SK-N-SH (cell line): ENCODE results near the gene TARS1. TPM values are rescaled to one million over a fixed set of nuclear protein-coding genes. Genes with fewer than 3 reads are reported as not detected.
A peak's percentile ranks its signal among the peaks of the same experiment; 100 is the strongest.

ENCODE experiments used
- CTCF ChIA-PET: fragments of 300-600, 350-600 bp; formaldehyde crosslinking; extraction: SDS; loops from one replicate; lab custom pipeline; 2021; lab: Yijun Ruan, JAX
- POLR2A ChIA-PET: fragments of 350-600 bp; sonication (Branson Sonifier 250); formaldehyde crosslinking; extraction: SDS; loops from one replicate; lab custom pipeline; 2020; ENCODE audit warnings: antibody characterized with exemption, inconsistent platforms; lab: Yijun Ruan, JAX
- DNase-seq: peaks from one replicate; pipeline ENCODE4 v3.0.0; 2012
- H2AFZ ChIP-seq: fragments of 200-600 bp; sonication (generic); 2 replicates; pipeline ENCODE4 v1.8.1; 2016; ENCODE audit warnings: antibody characterized with exemption, mild to moderate bottlenecking, low read depth
- H3F3A ChIP-seq: fragments of 200-600 bp; sonication (generic); replicated peaks from 2 replicates; pipeline ENCODE3; 2016; ENCODE audit warnings: antibody characterized with exemption, mild to moderate bottlenecking; ENCODE audit not compliant: insufficient read depth
- H3K27ac ChIP-seq, 2 experiments: fragments of 200-500 bp in 1 of 2; fragments of 200-600 bp in 1 of 2; sonication (Bioruptor generic) in 1 of 2; sonication (generic), shearing (Covaris generic) in 1 of 2; 2 replicates each; pipeline versions ENCODE4 v1.5.1 to v1.6.1; 2014 to 2016; ENCODE audit warnings: low read depth in 2 of 2, inconsistent platforms in 1 of 2, low read length in 1 of 2, mild to moderate bottlenecking in 1 of 2, mixed read lengths in 1 of 2
- H3K27me3 ChIP-seq: fragments of 200-600 bp; sonication (generic), shearing (Covaris generic); 2 replicates; pipeline ENCODE4 v1.6.1; 2016; ENCODE audit warnings: mixed run types; ENCODE audit not compliant: insufficient read depth
- H3K36me3 ChIP-seq, 2 experiments: fragments of 200-500 bp in 1 of 2; fragments of 200-600 bp in 1 of 2; sonication (Bioruptor generic) in 1 of 2; sonication (generic) in 1 of 2; replicated peaks in 1 of 2; 2 replicates each; pipeline versions ENCODE3 to v1.5.1; 2014 to 2016; ENCODE audit warnings: low read length in 1 of 2, mild to moderate bottlenecking in 1 of 2; ENCODE audit not compliant: insufficient read depth in 2 of 2, control insufficient read depth in 1 of 2
- H3K4me1 ChIP-seq, 2 experiments: fragments of 200-500 bp in 1 of 2; fragments of 200-600 bp in 1 of 2; sonication (Bioruptor generic) in 1 of 2; sonication (generic), shearing (Covaris generic) in 1 of 2; 2 replicates each; pipeline versions ENCODE4 v1.5.1 to v1.6.1; 2014 to 2016; ENCODE audit warnings: low read depth in 1 of 2, low read length in 1 of 2, mixed run types in 1 of 2; ENCODE audit not compliant: insufficient read depth in 2 of 2, control insufficient read depth in 1 of 2
- H3K4me2 ChIP-seq: fragments of 200-600 bp; sonication (generic), shearing (Covaris generic); 2 replicates; pipeline ENCODE4 v1.6.1; 2017; ENCODE audit warnings: mixed run types
- H3K4me3 ChIP-seq, 2 experiments: fragments of 200-500 bp in 1 of 2; fragments of 200-600 bp in 1 of 2; sonication (Bioruptor generic) in 1 of 2; sonication (generic), shearing (Covaris generic) in 1 of 2; 2 replicates each; pipeline versions ENCODE4 v1.5.1 to v1.8.1; 2014 to 2016; ENCODE audit warnings: low read depth in 2 of 2, inconsistent platforms in 1 of 2, low read length in 1 of 2, mild to moderate bottlenecking in 1 of 2, mixed read lengths in 1 of 2, moderate library complexity in 1 of 2
- H3K79me2 ChIP-seq: fragments of 200-600 bp; sonication (generic); 2 replicates; pipeline ENCODE4 v1.8.1; 2017; ENCODE audit warnings: mild to moderate bottlenecking; ENCODE audit not compliant: insufficient read depth
- H3K9ac ChIP-seq: fragments of 200-600 bp; sonication (generic); 2 replicates; pipeline ENCODE4 v1.6.1; 2017; ENCODE audit warnings: mixed run types
- H3K9me2 ChIP-seq: fragments of 200-600 bp; sonication (generic); 2 replicates; pipeline ENCODE4 v1.6.1; 2017; ENCODE audit warnings: mixed run types
- H3K9me3 ChIP-seq: fragments of 200-600 bp; sonication (generic); 2 replicates; pipeline ENCODE4 v1.6.1; 2017; ENCODE audit warnings: mixed run types, mild to moderate bottlenecking, moderate library complexity
- H4K20me1 ChIP-seq: fragments of 200-600 bp; sonication (generic); 2 replicates; pipeline ENCODE4 v1.6.1; 2017; ENCODE audit warnings: mild to moderate bottlenecking, mixed run types; ENCODE audit not compliant: insufficient read depth
- FOXJ3 ChIP-seq: sonication (generic); formaldehyde crosslinking; IDR thresholded peaks from 2 replicates; pipeline ENCODE4 v1.5.1; 2020; ENCODE audit warnings: mild to moderate bottlenecking, missing genetic modification reagents
- FOXM1 ChIP-seq: IDR thresholded peaks from 2 replicates; pipeline ENCODE4 v1.4.0; 2012; ENCODE audit warnings: low read depth, mild to moderate bottlenecking
- GATA2 ChIP-seq: sonication (generic); formaldehyde crosslinking; IDR thresholded peaks from 2 replicates; pipeline ENCODE4 v1.5.0; 2020; ENCODE audit warnings: mild to moderate bottlenecking, missing genetic modification reagents
- POLR2AphosphoS5 ChIP-seq: IDR thresholded peaks from 2 replicates; pipeline ENCODE4 v1.6.1; 2012; ENCODE audit warnings: low read depth, low read length
- RAD21 ChIP-seq: IDR thresholded peaks from 2 replicates; pipeline ENCODE4 v1.6.1; 2012; ENCODE audit warnings: mild to moderate bottlenecking, low read length
- TCF12 ChIP-seq: IDR thresholded peaks from 2 replicates; pipeline ENCODE4 v1.4.0; 2012
- WGBS: methylation state at CpG from one replicate; pipeline ENCODE4 v1.1.6; 2017; ENCODE audit warnings: low lambda C conversion rate; 5-methylcytosine and 5-hydroxymethylcytosine counted together
- polyA plus RNA-seq, 3 experiments: library from polyadenylated mRNA; depleted of rRNA; stranded (reverse); fragments of >200 nt; gene quantifications; 2 replicates each; pipeline ENCODE4 v1.2.3, GENCODE V29; 2012
- TF ChIP-seq, protein P1 (sequence below): IDR thresholded peaks from 2 replicates; pipeline ENCODE4; 2012
- TF ChIP-seq, protein P2 (sequence below): fragments of 200-600 bp; sonication (generic); IDR thresholded peaks from 2 replicates; pipeline ENCODE4 v1.6.1; 2017; ENCODE audit warnings: antibody characterized with exemption, mild to moderate bottlenecking, moderate library complexity
- TF ChIP-seq, protein P3 (sequence below): IDR thresholded peaks from 2 replicates; pipeline ENCODE4 v1.4.0; 2012; ENCODE audit warnings: low read depth, borderline replicate concordance

TARS1 gene
- polyA plus RNA-seq, 1 of the 3 experiments (the other 2 are of a cell fraction): 58.4 TPM

DNA sequence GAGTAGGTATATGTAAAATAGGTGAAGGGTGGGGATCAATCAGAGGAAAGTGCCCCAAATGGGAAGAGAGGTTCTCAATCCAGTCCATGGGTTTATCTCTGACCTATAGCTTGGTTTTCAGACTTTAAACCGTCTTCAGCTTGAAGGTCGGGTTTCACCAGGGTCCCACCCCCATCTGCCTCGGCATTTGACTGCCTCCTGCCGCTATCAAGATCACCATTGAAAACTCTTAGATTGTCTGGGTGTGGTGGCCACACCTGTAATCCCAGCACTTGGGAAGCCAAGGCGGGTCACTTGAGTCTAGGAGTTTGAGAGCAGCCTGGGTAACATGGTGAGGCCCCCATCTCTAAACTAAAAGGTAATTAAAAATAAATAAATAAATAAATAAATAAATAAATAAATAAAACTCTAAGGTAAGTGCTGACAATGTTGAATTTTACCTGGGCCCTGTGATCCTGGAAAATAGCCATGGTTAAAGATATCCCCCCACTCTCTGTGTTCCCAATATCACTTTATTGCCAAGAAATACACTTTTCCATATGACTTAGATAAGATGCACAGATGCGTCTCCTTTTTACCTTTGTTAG is 48.8 kb downstream of the TARS1 start:
- WGBS: 72% methylated on average over 6 of the region's 6 CpGs
- CTCF ChIA-PET: no interaction called here
- H3K4me3 ChIP-seq: no peak overlapping the region

DNA sequence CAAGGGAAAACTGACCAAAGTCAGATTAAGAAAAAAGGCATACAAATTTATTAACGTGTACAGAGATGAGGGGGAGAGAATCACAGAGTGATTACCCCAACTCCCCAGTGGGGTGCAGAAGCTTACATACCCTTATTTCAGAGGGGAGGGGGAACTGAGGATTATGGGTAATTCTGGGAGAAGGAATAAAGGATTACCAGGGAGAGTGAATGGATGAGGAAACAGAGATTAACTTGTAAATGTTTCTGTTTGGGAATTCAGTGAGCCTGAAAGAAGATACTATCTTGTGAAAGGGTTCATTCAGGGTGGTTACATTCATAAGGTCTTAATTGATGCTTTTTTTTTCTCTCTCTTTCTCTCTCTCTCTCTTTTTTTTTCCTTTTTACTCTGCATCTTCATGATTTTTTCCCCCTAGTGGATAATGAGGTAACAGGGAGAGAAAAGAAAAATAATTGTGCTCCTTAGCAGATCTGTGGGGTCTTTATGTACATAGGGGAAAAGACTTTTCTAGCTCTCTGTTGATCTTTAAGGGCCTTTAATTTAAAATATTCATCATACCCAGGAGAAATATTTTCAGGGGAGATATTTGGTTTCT is 49.4 kb downstream of the TARS1 start:
- H3K4me2 ChIP-seq: no peak overlapping the region
- no peaks in the 10 kb centered on the region for H3K9me3 ChIP-seq
- H3K36me3 ChIP-seq: no peaks in the 10 kb centered on the region
- no peak overlapping the region for H3K4me3 ChIP-seq
- no peaks in the 10 kb centered on the region for H3F3A ChIP-seq
- 23% methylated on average over 1 of the region's 1 CpG for WGBS
- CTCF ChIA-PET: interaction anchor here (0.6 to 1.1 kb wide), 2 partner anchors 10 to 37 kb away, joined by 3 to 4 read pairs; no protein-coding TSS in a partner anchor
- TF ChIP-seq, protein P1, sequence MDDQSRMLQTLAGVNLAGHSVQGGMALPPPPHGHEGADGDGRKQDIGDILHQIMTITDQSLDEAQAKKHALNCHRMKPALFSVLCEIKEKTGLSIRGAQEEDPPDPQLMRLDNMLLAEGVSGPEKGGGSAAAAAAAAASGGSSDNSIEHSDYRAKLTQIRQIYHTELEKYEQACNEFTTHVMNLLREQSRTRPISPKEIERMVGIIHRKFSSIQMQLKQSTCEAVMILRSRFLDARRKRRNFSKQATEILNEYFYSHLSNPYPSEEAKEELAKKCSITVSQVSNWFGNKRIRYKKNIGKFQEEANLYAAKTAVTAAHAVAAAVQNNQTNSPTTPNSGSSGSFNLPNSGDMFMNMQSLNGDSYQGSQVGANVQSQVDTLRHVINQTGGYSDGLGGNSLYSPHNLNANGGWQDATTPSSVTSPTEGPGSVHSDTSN: no peak
- TF ChIP-seq, protein P2, sequence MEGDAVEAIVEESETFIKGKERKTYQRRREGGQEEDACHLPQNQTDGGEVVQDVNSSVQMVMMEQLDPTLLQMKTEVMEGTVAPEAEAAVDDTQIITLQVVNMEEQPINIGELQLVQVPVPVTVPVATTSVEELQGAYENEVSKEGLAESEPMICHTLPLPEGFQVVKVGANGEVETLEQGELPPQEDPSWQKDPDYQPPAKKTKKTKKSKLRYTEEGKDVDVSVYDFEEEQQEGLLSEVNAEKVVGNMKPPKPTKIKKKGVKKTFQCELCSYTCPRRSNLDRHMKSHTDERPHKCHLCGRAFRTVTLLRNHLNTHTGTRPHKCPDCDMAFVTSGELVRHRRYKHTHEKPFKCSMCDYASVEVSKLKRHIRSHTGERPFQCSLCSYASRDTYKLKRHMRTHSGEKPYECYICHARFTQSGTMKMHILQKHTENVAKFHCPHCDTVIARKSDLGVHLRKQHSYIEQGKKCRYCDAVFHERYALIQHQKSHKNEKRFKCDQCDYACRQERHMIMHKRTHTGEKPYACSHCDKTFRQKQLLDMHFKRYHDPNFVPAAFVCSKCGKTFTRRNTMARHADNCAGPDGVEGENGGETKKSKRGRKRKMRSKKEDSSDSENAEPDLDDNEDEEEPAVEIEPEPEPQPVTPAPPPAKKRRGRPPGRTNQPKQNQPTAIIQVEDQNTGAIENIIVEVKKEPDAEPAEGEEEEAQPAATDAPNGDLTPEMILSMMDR: peak; percentile 23; the same call in 1 of the 2 replicates
- POLR2A ChIA-PET: no interaction called here
- no peak overlapping the region for H3K9ac ChIP-seq
- H3K9me2 ChIP-seq: no peaks in the 10 kb centered on the region
- H3K27ac ChIP-seq: no peak overlapping the region
- peaks cover 0 to 4% of the 10 kb centered on the region in 2 experiments; a peak in 1 of 4 replicates for H3K4me1 ChIP-seq
- no peak overlapping the region for H2AFZ ChIP-seq
- no peak for DNase-seq
- no peaks in the 10 kb centered on the region for H4K20me1 ChIP-seq
- no peaks in the 10 kb centered on the region for H3K27me3 ChIP-seq
- no peaks in the 10 kb centered on the region for H3K79me2 ChIP-seq

More for the DNA sequence above, 48.8 kb downstream of the TARS1 start:
- Histone ChIP-seq H3K4me2 (no peak overlapping the region), H3K4me1 (no peaks in the 10 kb centered on the region; a peak in 1 of 4 replicates), H3K27me3 (no peaks in the 10 kb centered on the region), H3K79me2 (no peaks in the 10 kb centered on the region), H3K27ac (no peak overlapping the region), H3K36me3 (no peaks in the 10 kb centered on the region), H3K9me2 (no peaks in the 10 kb centered on the region), H3K9ac (no peak overlapping the region), H3K9me3 (no peaks in the 10 kb centered on the region), H4K20me1 (no peaks in the 10 kb centered on the region), H3F3A (no peaks in the 10 kb centered on the region), H2AFZ (no peak overlapping the region)
- POLR2A ChIA-PET: no interaction called here
- TF ChIP-seq RAD21 (no peak), POLR2AphosphoS5 (no peak), TCF12 (no peak), FOXJ3 (no peak), FOXM1 (no peak), GATA2 (CRISPR knock-in tag) (no peak)
- TF ChIP-seq, protein P3, sequence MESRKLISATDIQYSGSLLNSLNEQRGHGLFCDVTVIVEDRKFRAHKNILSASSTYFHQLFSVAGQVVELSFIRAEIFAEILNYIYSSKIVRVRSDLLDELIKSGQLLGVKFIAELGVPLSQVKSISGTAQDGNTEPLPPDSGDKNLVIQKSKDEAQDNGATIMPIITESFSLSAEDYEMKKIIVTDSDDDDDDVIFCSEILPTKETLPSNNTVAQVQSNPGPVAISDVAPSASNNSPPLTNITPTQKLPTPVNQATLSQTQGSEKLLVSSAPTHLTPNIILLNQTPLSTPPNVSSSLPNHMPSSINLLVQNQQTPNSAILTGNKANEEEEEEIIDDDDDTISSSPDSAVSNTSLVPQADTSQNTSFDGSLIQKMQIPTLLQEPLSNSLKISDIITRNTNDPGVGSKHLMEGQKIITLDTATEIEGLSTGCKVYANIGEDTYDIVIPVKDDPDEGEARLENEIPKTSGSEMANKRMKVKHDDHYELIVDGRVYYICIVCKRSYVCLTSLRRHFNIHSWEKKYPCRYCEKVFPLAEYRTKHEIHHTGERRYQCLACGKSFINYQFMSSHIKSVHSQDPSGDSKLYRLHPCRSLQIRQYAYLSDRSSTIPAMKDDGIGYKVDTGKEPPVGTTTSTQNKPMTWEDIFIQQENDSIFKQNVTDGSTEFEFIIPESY: no peak
- TF ChIP-seq, protein P1: no peak
- DNase-seq: no peak
